HCT116 (cell line): ENCODE data around the gene C1orf167. TPM values are rescaled to one million over a fixed set of nuclear protein-coding genes. Genes with fewer than 3 reads are reported as not detected.

Source experiments
- ATAC-seq: fragments of 200-7000 bp; cut with Tn5 transposase; 2 replicates; pipeline ENCODE4 v1.9.1; 2020; ENCODE audit warnings: mild to moderate bottlenecking, moderate library complexity
- BruUV-seq: library from RNA; stranded (reverse); fragments of 400-500 nt; replicated peaks from 2 replicates; lab custom pipeline; 2021; lab: Mats Ljungman, UMichigan
- CTCF ChIA-PET: fragments of 300-600 bp; sonication (Branson Sonifier 250); formaldehyde crosslinking; loops from one replicate; lab custom pipeline; 2021; ENCODE audit warnings: antibody characterized with exemption; lab: Charles Lee
- POLR2A ChIA-PET: fragments of 300-600, 350-600 bp; sonication (Branson Sonifier 250); formaldehyde crosslinking; loops from one replicate; lab custom pipeline; 2021; ENCODE audit warnings: antibody characterized with exemption; lab: Charles Lee
- RAD21 ChIA-PET, 2 experiments: fragments of 300-600 bp; sonication (Branson Sonifier 250); formaldehyde crosslinking; loops; one replicate each; lab custom pipeline; 2023; ENCODE audit warnings: low total read pairs in 2 of 2; ENCODE audit not compliant: uncharacterized antibody in 2 of 2, unreplicated experiment in 2 of 2, low non-redundant PET in 1 of 2; lab: Charles Lee
- DNase-seq: peaks from one replicate; pipeline ENCODE4 v3.0.0-alpha.2; 2010; ENCODE audit warnings: low read depth, low spot score
- H2AFZ ChIP-seq: fragments of 200-600 bp; shearing (Covaris generic), sonication (generic); 2 replicates; pipeline ENCODE4 v1.6.1; 2017; ENCODE audit warnings: low read depth, mixed run types, mixed read lengths, antibody characterized with exemption, low read length; ENCODE audit not compliant: poor library complexity, severe bottlenecking
- H3K27ac ChIP-seq: 2 replicates; pipeline ENCODE4 v1.5.1; 2012; ENCODE audit warnings: low read depth, low read length
- H3K27me3 ChIP-seq: fragments of 200-600 bp; sonication (generic); 2 replicates; pipeline ENCODE4 v1.6.1; 2016; ENCODE audit warnings: mixed run types, low read length, mixed read lengths; ENCODE audit not compliant: insufficient read depth
- H3K36me3 ChIP-seq, 2 experiments: fragments of 200-500 bp in 1 of 2; fragments of 200-600 bp in 1 of 2; sonication (Bioruptor generic) in 1 of 2; sonication (generic) in 1 of 2; 2 replicates each; pipeline versions ENCODE4 v1.5.1 to v1.6.1; 2014 to 2016; ENCODE audit warnings: low read length in 2 of 2, inconsistent platforms in 1 of 2, mixed read lengths in 1 of 2, mixed run types in 1 of 2; ENCODE audit not compliant: insufficient read depth in 2 of 2, control insufficient read depth in 1 of 2
- H3K4me1 ChIP-seq, 2 experiments: fragments of 200-600 bp in 1 of 2; sonication (generic) in 1 of 2; 2 replicates each; pipeline versions ENCODE4 v1.5.1 to v1.6.1; 2012 to 2017; ENCODE audit warnings: low read length in 2 of 2, inconsistent platforms in 1 of 2, mild to moderate bottlenecking in 1 of 2, mixed read lengths in 1 of 2, mixed run types in 1 of 2, moderate library complexity in 1 of 2; ENCODE audit not compliant: insufficient read depth in 2 of 2, control insufficient read depth in 1 of 2
- H3K4me2 ChIP-seq: fragments of 200-600 bp; sonication (generic); 2 replicates; pipeline ENCODE4 v1.6.1; 2017; ENCODE audit warnings: mixed run types, low read length, mixed read lengths
- H3K4me3 ChIP-seq, 2 experiments: fragments of 200-600 bp in 1 of 2; sonication (generic) in 1 of 2; replicated peaks in 1 of 2; 2 replicates each; pipeline ENCODE4 v1.5.1; 2011 to 2016; ENCODE audit warnings: low read length in 2 of 2, control low read depth in 1 of 2, low read depth in 1 of 2, mild to moderate bottlenecking in 1 of 2, mixed read lengths in 1 of 2, mixed run types in 1 of 2
- H3K79me2 ChIP-seq: fragments of 200-600 bp; sonication (generic); 2 replicates; pipeline ENCODE4 v1.6.1; 2017; ENCODE audit warnings: mild to moderate bottlenecking, mixed run types, low read length, moderate library complexity, mixed read lengths; ENCODE audit not compliant: insufficient read depth
- H3K9ac ChIP-seq: fragments of 200-600 bp; sonication (generic); 2 replicates; pipeline ENCODE4 v1.6.1; 2016; ENCODE audit warnings: low read length, mixed read lengths
- H3K9me2 ChIP-seq: fragments of 200-600 bp; sonication (generic), shearing (Covaris generic); 2 replicates; pipeline ENCODE4 v1.6.1; 2017; ENCODE audit warnings: mixed run types, mild to moderate bottlenecking, moderate library complexity; ENCODE audit not compliant: insufficient read depth
- H3K9me3 ChIP-seq, 2 experiments: fragments of 200-500 bp in 1 of 2; fragments of 200-600 bp in 1 of 2; sonication (Bioruptor generic) in 1 of 2; sonication (generic) in 1 of 2; 2 replicates each; pipeline ENCODE4 v1.6.1; 2014 to 2017; ENCODE audit warnings: low read length in 2 of 2, mixed read lengths in 2 of 2, inconsistent platforms in 1 of 2, low read depth in 1 of 2, mild to moderate bottlenecking in 1 of 2, mixed run types in 1 of 2, moderate library complexity in 1 of 2; ENCODE audit not compliant: control insufficient read depth in 1 of 2, insufficient read depth in 1 of 2
- H4K20me1 ChIP-seq: fragments of 200-600 bp; sonication (generic), shearing (Covaris generic); 2 replicates; pipeline ENCODE4 v1.6.1; 2017; ENCODE audit warnings: mixed run types, mild to moderate bottlenecking, moderate library complexity; ENCODE audit not compliant: insufficient read depth
- CEBPB ChIP-seq: IDR thresholded peaks from 2 replicates; pipeline ENCODE4 v1.6.1; 2012; ENCODE audit warnings: low read depth
- CTCF ChIP-seq, 3 experiments: fragments of 200-600 bp in 1 of 3; sonication (generic) in 1 of 3; IDR thresholded peaks in 2 of 3; conservative IDR thresholded peaks in 1 of 3; 2 replicates each; pipeline ENCODE4 v1.5.1; 2012 to 2017; ENCODE audit warnings: low read depth in 2 of 3, low read length in 2 of 3, antibody characterized with exemption in 1 of 3, borderline replicate concordance in 1 of 3, control low read depth in 1 of 3, mild to moderate bottlenecking in 1 of 3, mixed read lengths in 1 of 3, mixed run types in 1 of 3, moderate library complexity in 1 of 3; ENCODE audit not compliant: insufficient read depth in 1 of 3
- EGR1 ChIP-seq: IDR thresholded peaks from 2 replicates; pipeline ENCODE4 v1.6.1; 2012; ENCODE audit warnings: low read depth
- EZH2 ChIP-seq: fragments of 200-600 bp; sonication (generic); IDR thresholded peaks from 2 replicates; pipeline ENCODE4 v1.6.1; 2017; ENCODE audit warnings: antibody characterized with exemption, mixed run types
- EZH2phosphoT487 ChIP-seq: fragments of 200-600 bp; IDR thresholded peaks from 2 replicates; pipeline ENCODE4 v1.6.1; 2018; ENCODE audit warnings: antibody characterized with exemption, borderline replicate concordance
- FOSL1 ChIP-seq: IDR thresholded peaks from 2 replicates; pipeline ENCODE4 v1.6.1; 2012; ENCODE audit warnings: low read depth
- POLR2A ChIP-seq: IDR thresholded peaks from 2 replicates; pipeline ENCODE4 v1.7.0; 2011; ENCODE audit warnings: borderline replicate concordance; ENCODE audit not compliant: insufficient read depth, insufficient read length; ENCODE audit errors: extremely low read depth
- RAD21 ChIP-seq: IDR thresholded peaks from 2 replicates; pipeline ENCODE4 v1.6.1; 2012; ENCODE audit warnings: low read depth, mild to moderate bottlenecking
- SIN3A ChIP-seq: IDR thresholded peaks from 2 replicates; pipeline ENCODE4 v1.6.1; 2012; ENCODE audit warnings: low read depth
- SP1 ChIP-seq: IDR thresholded peaks from 2 replicates; pipeline ENCODE4 v1.6.1; 2012; ENCODE audit warnings: low read depth
- SRF ChIP-seq: IDR thresholded peaks from 2 replicates; pipeline ENCODE4 v1.6.1; 2012; ENCODE audit warnings: low read depth
- TCF7L2 ChIP-seq: IDR thresholded peaks from 2 replicates; pipeline ENCODE4 v1.7.0; 2011; ENCODE audit warnings: borderline replicate concordance, inconsistent platforms; ENCODE audit not compliant: insufficient read depth, insufficient read length; ENCODE audit errors: extremely low read depth
- ZBTB33 ChIP-seq: IDR thresholded peaks from 2 replicates; pipeline ENCODE4 v1.6.1; 2011; ENCODE audit warnings: mild to moderate bottlenecking, low read length, moderate library complexity; ENCODE audit not compliant: insufficient replicate concordance; ENCODE audit errors: extremely low read depth
- ZFX ChIP-seq: fragments of 450-650 bp; IDR thresholded peaks from 2 replicates; pipeline ENCODE4 v1.6.1; 2017
- ZNF274 ChIP-seq: fragments of 200-500 bp; sonication (Bioruptor generic); IDR thresholded peaks from 2 replicates; pipeline ENCODE4 v1.6.1; 2014; ENCODE audit warnings: mild to moderate bottlenecking, low read depth, low read length, inconsistent platforms
- intact Hi-C: fragments of 100-400 bp; cut with micrococcal nuclease; formaldehyde crosslinking; loops from 2 replicates; pipeline ENCODE4 v1.10.0; 2022
- total RNA-seq: library from RNA; stranded (reverse); gene quantifications from one replicate; pipeline ENCODE4 v1.2.1, GENCODE V29; 2021; ENCODE audit not compliant: unreplicated experiment

C1orf167 gene
- total RNA-seq, 1 experiment from 2014 or later, result 0.12 TPM

- ATAC-seq (no peak), DNase-seq (no peak)
- Histone ChIP-seq H3K36me3 (peaks cover 12 to 15% of the 10 kb centered on the region in 2 experiments; a peak in 2 of 4 replicates), H3K79me2 (peaks cover 3% of the 10 kb centered on the region; the same call in 1 of the 2 replicates), H3K4me1 (no peaks in the 10 kb centered on the region), H3K4me3 (no peak overlapping the region), H3K4me2 (no peak overlapping the region), H3K9ac (no peak overlapping the region), H4K20me1 (no peaks in the 10 kb centered on the region), H3K27ac (no peak overlapping the region), H3K9me3 (no peaks in the 10 kb centered on the region), H3K27me3 (no peaks in the 10 kb centered on the region), H3K9me2 (no peaks in the 10 kb centered on the region), H2AFZ (no peak overlapping the region)
- intact Hi-C loops, result no loop called here
- no TSS peak for BruUV-seq
- RAD21 ChIA-PET, result no interaction called here
- no peak for TF ChIP-seq CTCF (IDR thresholded peaks at IDR 0.05 in 2 of 3, conservative IDR thresholded peaks at IDR 0.05 in 1 of 3; ENCODE audit: borderline replicate concordance in 1 of 3, insufficient read depth in 1 of 3, low read depth in 2 of 3, low read length in 2 of 3)
- TF ChIP-seq SIN3A, result no peak
- no peak for TF ChIP-seq EZH2phosphoT487
- TF ChIP-seq ZBTB33, result no peak
- TF ChIP-seq SRF, result no peak
- TF ChIP-seq RAD21, result no peak
- TF ChIP-seq TCF7L2, result no peak
- no peak for TF ChIP-seq ZFX
- no peak for TF ChIP-seq CEBPB
- TF ChIP-seq POLR2A, result no peak
- TF ChIP-seq FOSL1, result no peak
- no peak for TF ChIP-seq ZNF274
- TF ChIP-seq EZH2, result no peak
- no peak for TF ChIP-seq EGR1
- no peak for TF ChIP-seq SP1
- POLR2A ChIA-PET, result no interaction called here
- CTCF ChIA-PET, result no interaction called here
Observed at GRCh38 chr1:11813021-11813420, 51.0 kb downstream of the C1orf167 start.
